GM21576 (cell line): ENCODE data around the gene TEX264.
"Not testable (repeated sequence)": the region's sequence is repeated elsewhere in the genome, so short reads cannot be mapped to it uniquely, and the experiment has no call there.

Experiments used
- ATAC-seq: cut with Tn5 transposase; IDR thresholded peaks from one replicate; pipeline ENCODE4 v1.9.1; 2021; ENCODE audit warnings: mild to moderate bottlenecking, moderate library complexity; ENCODE audit not compliant: unreplicated experiment

Gene TEX264

GRCh38 chr3:51712963-51713362 lies 41.9 kb downstream of the TEX264 start:
- ATAC-seq: no peak

- no peak for ATAC-seq
These were observed 44.4 kb downstream of the TEX264 start for GRCh38 chr3:51715231-51715976.

DNA sequence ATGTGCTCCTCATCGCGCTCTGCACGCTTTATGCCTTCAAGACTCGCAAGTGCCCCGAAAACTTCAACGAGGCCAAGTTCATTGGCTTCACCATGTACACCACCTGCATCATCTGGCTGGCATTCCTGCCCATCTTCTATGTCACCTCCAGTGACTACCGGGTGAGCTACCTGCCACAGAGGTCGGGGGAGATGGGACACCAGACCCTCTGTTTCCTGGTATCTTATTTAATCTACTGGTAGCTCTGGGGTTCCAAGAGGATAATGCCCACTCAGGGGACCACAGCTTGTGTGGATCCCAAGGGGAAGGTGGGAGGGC lies 44.9 kb downstream of the TEX264 start:
- no peak for ATAC-seq

- ATAC-seq: no peak
These were observed 45.8 kb downstream of the TEX264 start for GRCh38 chr3:51716805-51717204.

DNA sequence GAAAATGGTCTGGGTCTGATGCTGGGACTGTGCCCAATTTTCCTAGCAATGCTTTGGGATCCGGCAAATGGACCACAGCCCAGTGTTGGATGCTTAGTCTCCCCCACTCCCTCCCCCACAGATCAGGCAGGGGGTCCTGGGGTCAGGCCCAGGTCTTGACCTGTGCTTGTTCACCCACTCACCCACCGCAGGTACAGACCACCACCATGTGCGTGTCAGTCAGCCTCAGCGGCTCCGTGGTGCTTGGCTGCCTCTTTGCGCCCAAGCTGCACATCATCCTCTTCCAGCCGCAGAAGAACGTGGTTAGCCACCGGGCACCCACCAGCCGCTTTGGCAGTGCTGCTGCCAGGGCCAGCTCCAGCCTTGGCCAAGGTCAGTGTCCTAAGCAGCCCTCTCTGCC lies 46.4 kb downstream of the TEX264 start:
- ATAC-seq: no peak

DNA sequence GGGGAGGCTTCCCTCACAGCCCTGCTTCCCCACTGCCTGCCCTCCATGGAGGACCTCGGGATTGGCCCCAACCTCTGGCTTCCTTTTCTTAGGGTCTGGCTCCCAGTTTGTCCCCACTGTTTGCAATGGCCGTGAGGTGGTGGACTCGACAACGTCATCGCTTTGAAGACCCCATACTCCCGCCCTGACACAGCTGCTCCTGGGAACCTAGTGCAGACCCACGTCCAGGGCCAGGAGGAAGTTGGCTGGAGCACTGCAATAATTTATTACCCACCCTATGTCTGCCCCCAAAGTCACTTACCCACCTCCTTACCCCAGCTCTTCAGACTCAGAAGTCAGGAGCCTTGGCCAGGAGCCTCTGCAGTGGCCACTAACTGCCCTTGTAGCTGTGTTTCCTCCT lies 46.9 kb downstream of the TEX264 start:
- ATAC-seq: no peak

GRCh38 chr3:51718547-51719409 lies 47.7 kb downstream of the TEX264 start:
- ATAC-seq: no peak

GRCh38 chr3:51719410-51720025 lies 48.5 kb downstream of the TEX264 start:
- ATAC-seq: no peak

DNA sequence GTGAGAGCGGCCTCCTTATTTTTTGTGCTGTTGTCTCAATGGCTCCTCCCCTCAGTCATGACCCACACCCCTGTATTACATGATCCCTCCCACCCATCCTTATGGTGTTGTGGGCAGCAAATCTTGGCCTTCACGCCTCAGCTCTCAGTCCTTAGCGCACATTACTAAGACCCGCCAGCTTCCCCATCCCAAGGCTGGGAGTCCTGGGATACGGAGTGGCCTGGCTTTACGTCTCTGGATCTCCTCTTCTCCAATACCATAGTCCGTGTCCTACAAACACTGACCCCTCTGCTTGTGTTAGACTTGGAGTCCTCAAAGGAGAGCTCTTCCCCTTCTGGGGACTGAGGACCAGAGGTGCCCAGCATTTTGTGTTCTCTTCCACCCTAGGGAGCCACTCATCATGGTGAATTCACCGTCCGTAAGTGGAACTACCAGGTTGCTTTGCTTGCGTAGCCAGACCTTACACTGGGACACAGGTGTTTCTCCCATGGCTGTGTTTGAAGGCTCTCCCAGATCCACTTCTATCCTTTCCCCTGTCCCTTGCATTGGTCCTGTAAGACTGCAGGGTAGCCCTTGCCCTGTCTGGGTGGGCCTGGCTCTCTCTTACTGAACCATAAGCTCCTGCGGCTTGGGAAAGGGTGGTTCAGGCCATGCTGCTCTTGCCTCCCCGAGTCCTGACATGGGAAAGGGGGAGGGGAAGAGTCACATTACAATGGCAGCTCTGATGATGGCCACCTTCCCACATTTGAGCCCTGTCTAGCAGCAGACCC lies 49.4 kb downstream of the TEX264 start:
- no peak for ATAC-seq

DNA sequence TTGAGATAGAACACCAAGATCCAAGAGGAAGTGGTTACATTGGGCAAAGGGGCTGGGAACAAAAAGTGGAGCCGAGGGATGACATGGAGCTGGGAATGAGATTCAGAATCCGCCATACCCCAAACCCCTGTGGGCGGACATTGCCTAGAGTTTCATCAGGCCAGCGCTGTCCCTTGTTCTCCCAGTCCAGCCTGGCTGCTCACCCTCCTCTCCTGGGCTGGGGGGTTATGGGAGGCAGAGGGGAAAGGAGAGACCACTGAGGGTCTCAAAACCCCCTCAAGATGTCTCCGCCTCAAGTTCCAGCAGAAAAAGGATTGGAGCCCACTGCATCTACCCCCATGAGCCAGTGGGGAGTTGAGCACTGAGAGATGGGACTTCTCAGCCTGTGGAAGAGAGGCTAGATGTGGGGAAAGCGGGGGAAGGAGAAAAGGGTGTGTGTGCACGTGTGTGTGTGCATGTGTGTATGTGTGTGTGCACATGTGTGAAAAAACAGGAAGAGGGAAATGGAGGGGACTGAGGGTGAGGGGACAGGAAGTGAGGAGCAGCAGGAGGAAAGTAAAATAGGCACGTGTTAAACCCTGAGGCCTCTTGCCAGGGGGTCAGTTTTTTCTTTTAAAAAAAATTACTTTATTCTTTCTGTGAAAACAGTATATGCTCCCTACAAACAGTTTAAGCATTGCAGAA lies 50.2 kb downstream of the TEX264 start:
- no peak for ATAC-seq

GRCh38 chr3:51722362-51722761 lies 51.3 kb downstream of the TEX264 start:
- ATAC-seq: no peak

GRCh38 chr3:51727500-51727899 lies 56.4 kb downstream of the TEX264 start:
- no peak for ATAC-seq

DNA sequence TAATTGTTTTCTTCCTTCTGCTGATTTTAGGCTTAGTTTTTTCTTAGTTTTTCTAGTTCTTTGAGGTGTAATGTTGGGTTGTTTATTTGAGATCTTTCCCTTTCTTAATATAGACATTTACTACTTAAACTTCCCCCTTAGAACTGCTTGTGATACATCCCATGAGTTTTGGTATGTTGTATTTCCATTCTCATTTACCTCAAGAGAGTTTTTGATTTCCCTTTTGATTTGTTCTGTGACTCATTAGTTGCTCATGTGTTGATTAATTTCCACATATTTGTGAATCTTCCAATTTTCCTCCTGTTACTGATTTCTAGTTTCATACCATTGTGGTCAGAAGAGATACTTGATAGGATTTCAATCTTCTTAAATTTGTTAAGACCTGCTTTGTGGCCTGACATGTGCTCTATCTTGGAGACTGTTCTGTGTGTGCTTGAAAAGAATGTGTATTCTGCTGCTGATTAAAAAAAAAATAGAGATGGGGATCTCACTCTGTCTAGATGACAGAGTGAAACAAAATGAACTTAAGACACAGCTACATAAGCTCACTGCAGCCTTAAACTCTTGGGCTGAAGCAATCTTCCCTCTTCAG lies 58.1 kb downstream of the TEX264 start:
- ATAC-seq: no peak

GRCh38 chr3:51733859-51734571 lies 63.0 kb downstream of the TEX264 start:
- ATAC-seq: no peak

GRCh38 chr3:51734572-51734907 lies 63.5 kb downstream of the TEX264 start:
- no peak for ATAC-seq

GRCh38 chr3:51735039-51735438 lies 64.0 kb downstream of the TEX264 start:
- ATAC-seq: no peak

DNA sequence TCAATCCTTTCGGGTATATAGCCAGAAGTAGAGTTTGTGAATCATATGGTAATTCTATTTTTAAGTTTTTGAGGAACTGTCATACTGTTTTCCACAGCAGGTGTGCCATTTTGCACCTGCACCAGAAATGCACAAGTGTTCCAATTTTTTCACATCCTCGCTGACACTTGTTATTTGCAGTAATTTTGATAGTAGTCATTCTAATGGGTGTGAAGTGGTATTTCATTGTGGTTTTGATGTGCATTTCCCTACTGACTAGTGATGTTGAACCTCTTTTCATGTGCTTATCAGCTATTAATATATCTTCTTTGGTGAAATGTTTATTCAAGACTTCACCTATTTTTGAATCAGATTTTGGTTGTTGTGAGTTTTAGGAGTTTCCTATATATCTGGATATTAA lies 64.9 kb downstream of the TEX264 start:
- no peak for ATAC-seq

DNA sequence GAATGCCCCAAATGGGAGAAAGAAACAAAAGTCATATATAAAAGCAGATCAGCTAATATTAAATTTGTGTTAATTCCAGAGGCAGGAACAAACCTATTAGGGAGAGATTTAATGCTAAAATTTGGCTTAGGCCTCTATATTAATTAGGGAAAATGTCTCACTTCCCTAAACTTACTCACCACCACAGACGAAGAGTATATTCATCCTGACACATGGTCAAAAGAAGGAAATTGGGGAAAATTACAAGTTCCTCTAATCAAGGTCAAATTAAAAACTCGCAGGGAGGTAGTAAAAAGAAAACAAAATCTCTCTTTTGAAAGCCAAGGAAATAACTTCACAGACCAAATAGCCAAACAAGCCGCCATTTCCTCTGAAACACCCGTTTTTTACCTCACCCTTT lies 68.1 kb downstream of the TEX264 start:
- no peak for ATAC-seq

GRCh38 chr3:51742320-51742719 lies 71.3 kb downstream of the TEX264 start:
- ATAC-seq: not testable (repeated sequence)

- not testable (repeated sequence) for ATAC-seq
These were observed 71.9 kb downstream of the TEX264 start for GRCh38 chr3:51742978-51743377.
